ENCODE measurements around the gene SPATA9. TPM values are rescaled to one million over a fixed set of nuclear protein-coding genes. Genes with fewer than 3 reads are reported as not detected.
A peak's percentile ranks its signal among the peaks of the same experiment; 100 is the strongest.

SPATA9 gene
- total RNA-seq, 1 experiment from 2014 or later: not detected

DNA sequence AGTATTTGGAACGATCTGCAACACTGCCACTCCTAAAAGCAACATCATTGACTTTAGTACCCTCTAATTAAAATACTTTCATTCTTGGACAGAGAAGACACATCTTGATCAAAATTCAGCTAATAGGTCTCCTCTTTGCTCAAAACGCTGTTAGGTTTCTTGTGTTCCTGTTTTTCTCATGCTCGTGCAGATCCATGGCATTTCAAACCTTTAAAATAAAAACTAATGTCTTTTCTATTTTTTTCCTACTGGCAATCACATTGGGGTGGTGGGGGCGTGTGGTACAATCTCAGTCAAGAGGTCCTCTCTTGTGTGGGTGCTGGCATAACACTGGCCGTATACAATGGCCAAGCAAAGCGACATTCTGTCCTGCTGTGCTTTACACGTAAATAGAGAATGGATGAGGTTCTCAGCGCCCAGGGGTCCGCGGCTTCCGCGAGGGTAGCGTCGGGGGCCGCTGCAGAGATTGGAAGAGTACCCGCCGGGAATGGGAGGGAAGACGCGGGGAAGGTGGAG lies 63.2 kb downstream of the SPATA9 start:
- peaks cover 13% of the 10 kb centered on the region for H3K23me2 ChIP-seq (ENCODE audit: insufficient read length, low read depth, low read length, poor library complexity, severe bottlenecking)
- H3T11ph ChIP-seq (ENCODE audit: low read length): no peak overlapping the region
- no peak overlapping the region for H3K56ac ChIP-seq (ENCODE audit: insufficient read length, low read depth, low read length)
- H2BK20ac ChIP-seq (ENCODE audit: low read depth, low read length, poor library complexity, severe bottlenecking): no peak overlapping the region
- H3K27me3 ChIP-seq (ENCODE audit: insufficient read depth, low read length): peaks cover 23% of the 10 kb centered on the region
- peaks cover 0 to 3% (median 0%) of the 10 kb centered on the region in 3 experiments; a peak in 3 of 7 replicates for H3K36me3 Mint-ChIP-seq (ENCODE audit: insufficient read depth in 1 of 3, low read depth in 3 of 3)
- H3K9me3 Mint-ChIP-seq: peaks cover 0 to 5% of the 10 kb centered on the region in 2 experiments; a peak in 2 of 5 replicates
- H3K4me3 Mint-ChIP-seq: peak overlapping the region; percentile 62 to 84
- no peak overlapping the region for H3K9ac ChIP-seq (ENCODE audit: extremely low read depth, insufficient read length, low read length)
- H3K4ac ChIP-seq (ENCODE audit: low read depth, low read length): no peak overlapping the region
- no peak overlapping the region for H2AFZ ChIP-seq (ENCODE audit: low read length)
- no peak overlapping the region for H3K27ac ChIP-seq (ENCODE audit: insufficient read length, low read depth, low read length)
- H3K4me2 ChIP-seq (ENCODE audit: insufficient read depth, insufficient read length, low read length): peak overlapping the region; percentile 62
- TF ChIP-seq CTCF (conservative IDR thresholded peaks at IDR 0.05): no peak
- H3K23ac ChIP-seq (ENCODE audit: insufficient read length, low read depth, low read length): no peak overlapping the region
- H4K91ac ChIP-seq (ENCODE audit: insufficient read length, low read depth, low read length): no peak overlapping the region
- H2BK15ac ChIP-seq (ENCODE audit: low read depth, low read length): no peak overlapping the region
- H3K4me1 Mint-ChIP-seq: peaks cover 14% of the 10 kb centered on the region in 2 experiments
- no peak overlapping the region for H3K14ac ChIP-seq (ENCODE audit: insufficient read depth, low read length)
- no peaks in the 10 kb centered on the region for H3K79me1 ChIP-seq (ENCODE audit: insufficient read depth, low read depth, low read length, poor library complexity, severe bottlenecking)
- H2AK5ac ChIP-seq (ENCODE audit: insufficient read length, low read length): no peak overlapping the region
- no peaks in the 10 kb centered on the region for H3K4me1 ChIP-seq (ENCODE audit: insufficient read depth, low read length)
- H2BK120ac ChIP-seq (ENCODE audit: low read depth, low read length, poor library complexity, severe bottlenecking): no peak overlapping the region
- no peak overlapping the region for H2BK12ac ChIP-seq (ENCODE audit: insufficient read length, low read depth, low read length)
- no peak overlapping the region for H4K5ac ChIP-seq (ENCODE audit: insufficient read length, low read depth, low read length)
- H3K27ac Mint-ChIP-seq: no peak overlapping the region
- H3K9me3 ChIP-seq (ENCODE audit: control insufficient read depth, low read depth, low read length): no peaks in the 10 kb centered on the region
- no peak overlapping the region for H2BK5ac ChIP-seq (ENCODE audit: insufficient read length, low read length)
- no peaks in the 10 kb centered on the region for H3K79me2 ChIP-seq (ENCODE audit: insufficient read depth, low read length)
- peaks cover 68% of the 10 kb centered on the region for H3K27me3 Mint-ChIP-seq (ENCODE audit: low read depth)
- no peak overlapping the region for H4K8ac ChIP-seq (replicated peaks; ENCODE audit: insufficient read length, low read depth, low read length)
- no peak for DNase-seq
- H3K18ac ChIP-seq (ENCODE audit: insufficient read length, low read depth, low read length): no peak overlapping the region
- no CpG with 5 or more reads among the region's 19 CpGs for WGBS (ENCODE audit: extremely low coverage, insufficient read length, low lambda C conversion rate)
- no peaks in the 10 kb centered on the region for H4K20me1 ChIP-seq (ENCODE audit: control insufficient read depth, insufficient read depth, insufficient read length)

Measured in H9 (cell line).